HG03025 (cell line): ENCODE measurements around the gene TRIM28.

ENCODE experiments used
- ATAC-seq: cut with Tn5 transposase; IDR thresholded peaks from one replicate; pipeline ENCODE4 v1.9.1; 2021; ENCODE audit warnings: mild to moderate bottlenecking, moderate library complexity; ENCODE audit not compliant: unreplicated experiment, low FRiP score

The TRIM28 gene

DNA sequence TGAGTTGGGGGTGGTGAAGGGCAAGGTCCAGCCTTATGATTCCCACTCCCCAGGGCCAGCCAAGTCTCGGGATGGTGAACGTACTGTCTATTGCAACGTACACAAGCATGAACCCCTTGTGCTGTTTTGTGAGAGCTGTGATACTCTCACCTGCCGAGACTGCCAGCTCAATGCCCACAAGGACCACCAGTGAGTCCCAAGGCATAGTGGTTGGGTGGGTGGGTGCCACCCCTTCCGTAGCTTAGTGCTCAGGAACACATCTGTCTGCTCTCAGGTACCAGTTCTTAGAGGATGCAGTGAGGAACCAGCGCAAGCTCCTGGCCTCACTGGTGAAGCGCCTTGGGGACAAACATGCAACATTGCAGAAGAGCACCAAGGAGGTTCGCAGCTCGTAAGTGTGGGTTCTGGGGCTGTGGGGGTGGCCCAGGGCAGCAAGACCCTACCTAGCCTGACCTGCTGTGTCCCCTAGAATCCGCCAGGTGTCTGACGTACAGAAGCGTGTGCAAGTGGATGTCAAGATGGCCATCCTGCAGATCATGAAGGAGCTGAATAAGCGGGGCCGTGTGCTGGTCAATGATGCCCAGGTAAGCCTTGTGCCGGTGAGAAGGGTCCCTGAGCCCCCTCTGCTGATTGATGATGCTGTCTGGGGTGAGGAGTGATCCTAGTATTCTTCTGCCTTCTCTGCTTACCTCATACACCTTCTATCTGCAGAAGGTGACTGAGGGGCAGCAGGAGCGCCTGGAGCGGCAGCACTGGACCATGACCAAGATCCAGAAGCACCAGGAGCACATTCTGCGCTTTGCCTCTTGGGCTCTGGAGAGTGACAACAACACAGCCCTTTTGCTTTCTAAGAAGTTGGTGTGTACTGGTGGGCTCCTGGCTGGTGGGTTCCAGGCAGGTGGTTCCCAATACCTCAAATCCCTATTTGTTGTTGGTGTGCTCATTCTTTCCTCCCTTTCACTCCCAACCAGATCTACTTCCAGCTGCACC is 3.8 kb downstream of the TRIM28 start:
- ATAC-seq = no peak

- ATAC-seq = no peak
Observed at GRCh38 chr19:58548859-58549663, 5.2 kb downstream of the TRIM28 start.

DNA sequence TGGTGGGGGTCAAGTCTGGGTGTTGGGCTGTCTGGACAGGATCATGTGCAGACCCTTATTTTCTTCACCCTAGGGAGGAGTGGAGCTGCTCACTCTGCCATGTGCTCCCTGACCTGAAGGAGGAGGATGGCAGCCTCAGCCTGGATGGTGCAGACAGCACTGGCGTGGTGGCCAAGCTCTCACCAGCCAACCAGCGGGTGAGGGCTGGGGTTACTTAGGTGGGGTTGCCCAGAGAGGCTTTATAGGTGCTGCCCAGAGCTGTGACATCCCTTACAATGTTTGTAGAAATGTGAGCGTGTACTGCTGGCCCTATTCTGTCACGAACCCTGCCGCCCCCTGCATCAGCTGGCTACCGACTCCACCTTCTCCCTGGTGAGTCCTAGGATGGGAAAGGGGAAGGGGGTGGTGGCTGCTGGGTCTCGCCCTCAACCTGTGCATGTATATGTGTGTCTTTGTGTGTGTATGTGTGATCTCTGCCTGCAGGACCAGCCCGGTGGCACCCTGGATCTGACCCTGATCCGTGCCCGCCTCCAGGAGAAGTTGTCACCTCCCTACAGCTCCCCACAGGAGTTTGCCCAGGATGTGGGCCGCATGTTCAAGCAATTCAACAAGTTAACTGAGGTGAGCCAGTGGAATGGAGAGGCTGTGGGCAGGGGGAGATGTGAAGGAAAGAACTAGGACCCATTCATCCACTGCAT is 5.9 kb downstream of the TRIM28 start:
- no peak for ATAC-seq

DNA sequence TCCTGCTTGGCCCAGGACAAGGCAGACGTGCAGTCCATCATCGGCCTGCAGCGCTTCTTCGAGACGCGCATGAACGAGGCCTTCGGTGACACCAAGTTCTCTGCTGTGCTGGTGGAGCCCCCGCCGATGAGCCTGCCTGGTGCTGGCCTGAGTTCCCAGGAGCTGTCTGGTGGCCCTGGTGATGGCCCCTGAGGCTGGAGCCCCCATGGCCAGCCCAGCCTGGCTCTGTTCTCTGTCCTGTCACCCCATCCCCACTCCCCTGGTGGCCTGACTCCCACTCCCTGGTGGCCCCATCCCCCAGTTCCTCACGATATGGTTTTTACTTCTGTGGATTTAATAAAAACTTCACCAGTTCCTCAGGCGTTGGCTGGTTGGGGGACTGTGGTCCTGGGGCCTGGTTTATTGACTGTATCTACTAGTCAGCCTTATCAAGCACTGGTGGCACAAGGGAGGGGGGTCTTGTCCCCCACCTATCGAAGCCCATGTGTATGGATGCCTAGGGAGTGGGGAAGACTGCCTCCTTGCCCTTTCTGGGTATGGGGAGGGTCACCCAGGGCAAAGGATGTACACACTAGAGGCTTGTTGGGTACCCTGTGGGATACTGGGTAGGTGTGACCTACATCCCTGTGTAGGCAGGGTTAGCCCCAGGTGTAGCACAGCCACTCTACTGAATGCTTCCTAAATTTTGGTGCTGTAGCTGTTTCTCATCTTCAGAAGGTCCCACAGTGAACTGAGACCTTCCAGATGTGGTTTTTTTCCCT is 6.7 kb downstream of the TRIM28 start:
- no peak for ATAC-seq

GRCh38 chr19:58551123-58551497 is 7.2 kb downstream of the TRIM28 start:
- no peak for ATAC-seq

- ATAC-seq = no peak
Observed at GRCh38 chr19:58551577-58552471, 8.0 kb downstream of the TRIM28 start.

- ATAC-seq = no peak
Observed at GRCh38 chr19:58552655-58553054, 8.8 kb downstream of the TRIM28 start.

DNA sequence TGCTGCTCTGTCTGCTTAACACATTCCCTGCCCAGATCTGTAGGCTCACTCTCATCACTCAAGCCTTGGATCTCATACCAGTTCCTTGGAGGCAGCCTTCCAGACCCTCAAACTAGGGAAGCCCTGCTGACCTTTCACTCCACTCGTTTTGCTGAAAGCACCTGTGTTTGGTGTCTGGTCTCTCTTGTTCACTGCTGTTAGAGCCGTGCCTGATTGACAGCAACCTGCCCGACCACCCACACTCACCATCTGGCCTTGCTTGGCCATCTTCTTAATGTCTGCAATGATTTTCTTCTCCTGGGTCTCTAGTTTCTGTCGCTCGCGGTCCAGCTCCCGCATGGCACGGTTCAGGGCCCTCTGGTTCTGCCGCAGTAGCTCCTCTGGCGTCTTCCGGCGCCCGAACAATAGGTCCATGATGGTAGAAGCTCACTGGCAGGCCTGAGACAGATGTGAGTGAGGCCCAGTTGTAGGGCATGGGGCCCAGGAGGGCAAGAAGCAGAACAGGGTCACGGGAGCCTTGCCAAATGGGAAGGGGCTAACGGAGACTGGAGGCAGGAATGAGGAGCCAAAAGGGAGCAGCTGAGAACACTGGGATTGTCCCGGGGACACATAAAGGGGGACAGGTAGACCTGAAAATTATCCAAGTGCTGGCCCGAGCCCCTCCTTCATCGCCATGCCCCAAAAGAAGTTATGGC is 10.1 kb downstream of the TRIM28 start:
- no peak for ATAC-seq

GRCh38 chr19:58554494-58555368 is 10.9 kb downstream of the TRIM28 start, which contains the start of gene CHMP2A:
TSS of gene CHMP2A (minus strand) at chr19:58555105. CDS start at chr19:58554212, 893 bp downstream.
- peak; percentile 36 for ATAC-seq

GRCh38 chr19:58555369-58555885 is 11.6 kb downstream of the TRIM28 start:
- ATAC-seq = peak; percentile 0

DNA sequence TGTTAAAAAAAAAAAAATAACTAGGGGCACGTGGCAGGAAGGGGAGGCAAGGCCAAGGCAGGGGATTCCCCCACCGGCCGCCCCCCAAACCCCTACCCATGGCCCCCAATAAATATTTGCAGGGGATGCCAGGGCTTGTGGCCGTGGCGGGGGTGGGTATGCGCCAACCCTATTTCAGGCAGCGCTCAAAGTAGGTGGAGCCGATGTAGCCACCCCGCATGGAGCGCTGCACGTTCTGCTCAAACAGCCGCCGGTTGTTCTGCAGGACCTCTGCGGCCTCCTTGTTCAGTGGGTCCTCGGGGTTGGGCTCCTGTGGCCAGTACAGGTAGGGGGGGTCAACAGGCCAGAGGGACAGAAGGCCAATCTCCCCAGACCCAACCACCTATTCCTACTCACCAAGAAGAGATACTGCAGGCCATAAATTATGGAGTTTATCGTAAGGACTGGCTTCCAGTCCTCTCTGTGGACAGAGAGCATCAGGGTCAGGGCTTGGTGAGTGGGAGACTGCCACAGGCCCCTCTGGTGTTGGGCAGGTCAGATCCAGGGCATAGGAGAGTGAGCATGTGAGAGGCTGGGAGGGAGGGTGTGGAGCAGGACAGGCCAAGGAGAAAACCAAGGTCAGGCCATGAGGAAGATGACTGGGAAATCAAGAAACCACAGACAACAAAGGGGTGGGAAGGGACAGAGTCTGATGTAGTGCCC is 12.2 kb downstream of the TRIM28 start:
- ATAC-seq = no peak

GRCh38 chr19:58556622-58557220 is 12.9 kb downstream of the TRIM28 start:
- no peak for ATAC-seq

- no peak for ATAC-seq
Observed at GRCh38 chr19:58557221-58558065, 13.6 kb downstream of the TRIM28 start.

DNA sequence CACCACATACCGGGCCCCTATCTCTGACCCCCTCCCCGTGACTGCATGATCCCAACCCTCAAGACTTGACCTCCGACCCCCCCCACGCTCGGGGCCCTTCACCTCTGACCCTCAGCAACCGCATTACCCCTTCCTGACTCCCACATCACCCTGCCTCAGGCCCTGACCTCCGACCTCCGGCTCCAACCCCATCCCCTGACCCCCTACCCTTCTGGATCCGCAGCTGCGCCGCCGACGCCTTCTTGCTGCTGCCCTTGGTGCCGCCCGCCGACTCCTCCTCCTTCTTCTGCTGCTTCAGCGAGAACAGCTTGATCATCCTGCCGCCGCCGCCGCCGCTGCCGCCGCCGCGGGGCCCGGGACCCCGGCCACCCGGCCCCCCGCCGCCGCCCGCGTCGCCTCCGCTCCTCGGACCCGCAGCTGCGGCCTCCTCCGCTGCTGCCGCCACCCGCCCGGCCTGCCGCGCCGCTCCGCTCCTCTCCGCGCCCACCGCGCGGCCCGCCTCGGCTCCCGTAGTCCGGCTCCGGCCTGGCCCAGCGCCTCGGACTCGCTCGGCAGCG is 14.3 kb downstream of the TRIM28 start, which contains the start of gene UBE2M:
UBE2M (minus strand) TSS at position 546 of the 557 bp plus-strand sequence; CDS start at position 316, 230 bp downstream.
- ATAC-seq = no peak
